LNCaP clone FGC (cell line): ENCODE data around the gene VAMP7.
"Not testable (repeated sequence)": the region's sequence is repeated elsewhere in the genome, so short reads cannot be mapped to it uniquely, and the experiment has no call there.

Source experiments
- DNase-seq: peaks from one replicate; pipeline ENCODE4 v3.0.0-alpha.2; 2011; ENCODE audit warnings: low read depth
- H3K4me3 ChIP-seq: 2 replicates; pipeline ENCODE4 v1.5.1; 2011; ENCODE audit warnings: mild to moderate bottlenecking, low read depth, low read length, control low read depth
- CTCF ChIP-seq: IDR thresholded peaks from 2 replicates; pipeline ENCODE4 v1.5.1; 2012; ENCODE audit warnings: mild to moderate bottlenecking; ENCODE audit not compliant: control insufficient read depth, insufficient read depth; ENCODE audit errors: extremely low read depth

The VAMP7 gene

GRCh38 chrX:155967653-155968325 is 86.6 kb downstream of the VAMP7 start:
- TF ChIP-seq CTCF, result no peak
- no peak overlapping the region for H3K4me3 ChIP-seq
- no peak for DNase-seq

- no peak for TF ChIP-seq CTCF
- no peak overlapping the region for H3K4me3 ChIP-seq
- no peak for DNase-seq
These were observed 87.1 kb downstream of the VAMP7 start for GRCh38 chrX:155968326-155968661.

- no peak for TF ChIP-seq CTCF
- no peak overlapping the region for H3K4me3 ChIP-seq
- DNase-seq, result no peak
These were observed 87.6 kb downstream of the VAMP7 start for GRCh38 chrX:155968791-155969190.

GRCh38 chrX:155971658-155972057 is 90.5 kb downstream of the VAMP7 start:
- TF ChIP-seq CTCF, result peak; percentile 45
- not testable (repeated sequence) for DNase-seq, H3K4me3 ChIP-seq

- not testable (repeated sequence) for H3K4me3 ChIP-seq, DNase-seq
These were observed 91.1 kb downstream of the VAMP7 start for GRCh38 chrX:155972241-155972640.

GRCh38 chrX:155983326-155983725 is 102.2 kb downstream of the VAMP7 start:
- no peak overlapping the region for H3K4me3 ChIP-seq
- TF ChIP-seq CTCF, result no peak
- no peak for DNase-seq

GRCh38 chrX:155985208-155985607 is 104.1 kb downstream of the VAMP7 start:
- DNase-seq, result no peak
- no peak overlapping the region for H3K4me3 ChIP-seq
- no peak for TF ChIP-seq CTCF

GRCh38 chrX:155986995-155987394 is 105.8 kb downstream of the VAMP7 start:
- not testable (repeated sequence) for DNase-seq, H3K4me3 ChIP-seq
